ENCODE measurements around the gene VGLL4.
"Not testable (repeated sequence)": the region's sequence is repeated elsewhere in the genome, so short reads cannot be mapped to it uniquely, and the experiment has no call there.

The VGLL4 gene

DNA sequence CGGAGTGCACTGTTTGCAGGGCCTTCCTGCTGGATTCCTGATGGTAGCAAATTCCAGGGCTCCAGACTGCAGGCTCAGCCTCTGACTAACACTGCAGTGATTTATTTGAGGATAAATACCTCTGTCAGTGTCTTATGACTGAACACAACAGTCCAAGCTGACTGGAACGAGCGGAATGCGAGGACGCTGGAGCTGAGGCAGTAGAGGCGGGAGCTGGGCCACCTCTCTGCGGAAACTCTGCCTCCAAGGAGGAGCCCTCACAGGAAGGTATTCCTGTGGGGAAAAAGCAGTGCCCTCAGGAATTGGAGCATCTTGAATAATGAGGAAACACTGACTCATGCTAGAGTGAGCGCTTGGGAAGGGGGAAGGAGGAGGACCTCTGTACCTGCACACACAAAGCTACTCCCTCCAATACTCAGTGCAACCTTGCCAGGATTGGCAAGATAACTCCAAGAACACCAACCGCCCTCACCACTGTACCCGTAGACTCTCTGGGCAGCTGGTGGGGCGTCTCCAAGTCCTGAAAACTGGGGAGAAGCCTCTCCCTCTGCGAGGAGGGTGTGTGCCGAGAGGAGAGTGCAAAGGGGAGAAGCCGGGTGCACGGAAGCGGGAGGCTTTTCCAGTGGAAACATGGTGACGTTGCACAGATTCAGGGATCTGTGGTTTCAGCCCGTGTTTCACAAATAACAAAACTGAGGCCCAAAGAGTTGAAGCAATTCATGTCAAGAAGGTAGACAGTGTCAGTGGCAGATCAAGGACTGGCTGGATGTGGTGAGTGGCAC lies 43.0 kb downstream of the VGLL4 start:
- DNase-seq, result no peak
- no peaks in the 10 kb centered on the region; the same call in 1 of the 2 replicates for H3K36me3 ChIP-seq
- no peaks in the 10 kb centered on the region for H3K27me3 ChIP-seq
- no peaks in the 10 kb centered on the region for H3K4me1 ChIP-seq
- no peak overlapping the region for H3K4me3 ChIP-seq (ENCODE audit: low read depth, low read length)
- TF ChIP-seq, protein P1, sequence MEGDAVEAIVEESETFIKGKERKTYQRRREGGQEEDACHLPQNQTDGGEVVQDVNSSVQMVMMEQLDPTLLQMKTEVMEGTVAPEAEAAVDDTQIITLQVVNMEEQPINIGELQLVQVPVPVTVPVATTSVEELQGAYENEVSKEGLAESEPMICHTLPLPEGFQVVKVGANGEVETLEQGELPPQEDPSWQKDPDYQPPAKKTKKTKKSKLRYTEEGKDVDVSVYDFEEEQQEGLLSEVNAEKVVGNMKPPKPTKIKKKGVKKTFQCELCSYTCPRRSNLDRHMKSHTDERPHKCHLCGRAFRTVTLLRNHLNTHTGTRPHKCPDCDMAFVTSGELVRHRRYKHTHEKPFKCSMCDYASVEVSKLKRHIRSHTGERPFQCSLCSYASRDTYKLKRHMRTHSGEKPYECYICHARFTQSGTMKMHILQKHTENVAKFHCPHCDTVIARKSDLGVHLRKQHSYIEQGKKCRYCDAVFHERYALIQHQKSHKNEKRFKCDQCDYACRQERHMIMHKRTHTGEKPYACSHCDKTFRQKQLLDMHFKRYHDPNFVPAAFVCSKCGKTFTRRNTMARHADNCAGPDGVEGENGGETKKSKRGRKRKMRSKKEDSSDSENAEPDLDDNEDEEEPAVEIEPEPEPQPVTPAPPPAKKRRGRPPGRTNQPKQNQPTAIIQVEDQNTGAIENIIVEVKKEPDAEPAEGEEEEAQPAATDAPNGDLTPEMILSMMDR (IDR thresholded peaks at IDR 0.05; ENCODE audit: low read depth, low read length), result no peak
- no peaks in the 10 kb centered on the region for H3K9me3 ChIP-seq

DNA sequence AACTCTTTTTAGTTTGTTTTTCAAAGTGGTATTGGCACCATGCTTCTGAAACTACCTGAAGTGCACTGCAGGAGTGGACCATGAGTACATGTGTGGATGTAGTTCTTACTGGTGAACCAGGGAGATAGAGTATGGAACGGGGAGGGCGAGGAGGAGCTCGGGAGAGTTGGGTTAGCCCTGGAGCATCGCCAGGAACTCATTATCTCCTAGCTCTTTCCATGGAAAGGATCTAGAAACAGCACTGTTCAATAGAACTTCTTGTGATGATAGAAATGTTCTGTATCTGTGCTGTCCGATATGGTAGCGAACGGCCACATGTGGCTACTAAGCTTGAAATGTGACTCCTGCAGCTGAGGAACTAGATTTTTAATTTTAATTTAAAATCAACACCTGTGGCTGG lies 47.3 kb downstream of the VGLL4 start:
- no peaks in the 10 kb centered on the region for H3K27me3 ChIP-seq
- no peak overlapping the region for H3K4me3 ChIP-seq (ENCODE audit: low read depth, low read length)
- no peaks in the 10 kb centered on the region for H3K4me1 ChIP-seq
- TF ChIP-seq, protein P1 (IDR thresholded peaks at IDR 0.05; ENCODE audit: low read depth, low read length), result no peak
- no peaks in the 10 kb centered on the region; the same call in 1 of the 2 replicates for H3K36me3 ChIP-seq
- no peak for DNase-seq
- no peaks in the 10 kb centered on the region for H3K9me3 ChIP-seq

DNA sequence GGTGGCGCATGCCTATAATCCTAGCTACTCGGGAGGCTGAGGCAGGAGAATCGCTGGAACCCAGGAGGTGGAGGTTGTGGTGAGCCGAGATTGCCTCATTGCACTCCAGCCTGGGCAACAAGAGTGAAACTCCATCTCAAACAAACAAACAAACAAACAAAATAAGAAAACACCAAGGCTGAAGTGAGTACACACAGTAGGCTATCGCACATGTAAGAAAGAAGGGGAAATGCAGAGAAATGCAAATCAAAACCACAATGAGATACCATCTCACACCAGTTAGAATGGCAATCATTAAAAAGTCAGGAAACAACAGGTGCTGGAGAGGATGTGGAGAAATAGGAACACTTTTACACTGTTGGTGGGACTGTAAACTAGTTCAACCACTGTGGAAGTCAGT lies 48.7 kb downstream of the VGLL4 start:
- not testable (repeated sequence) for H3K27me3 ChIP-seq; H3K9me3 ChIP-seq; H3K4me1 ChIP-seq; H3K4me3 ChIP-seq (ENCODE audit: low read depth, low read length); DNase-seq; H3K36me3 ChIP-seq

DNA sequence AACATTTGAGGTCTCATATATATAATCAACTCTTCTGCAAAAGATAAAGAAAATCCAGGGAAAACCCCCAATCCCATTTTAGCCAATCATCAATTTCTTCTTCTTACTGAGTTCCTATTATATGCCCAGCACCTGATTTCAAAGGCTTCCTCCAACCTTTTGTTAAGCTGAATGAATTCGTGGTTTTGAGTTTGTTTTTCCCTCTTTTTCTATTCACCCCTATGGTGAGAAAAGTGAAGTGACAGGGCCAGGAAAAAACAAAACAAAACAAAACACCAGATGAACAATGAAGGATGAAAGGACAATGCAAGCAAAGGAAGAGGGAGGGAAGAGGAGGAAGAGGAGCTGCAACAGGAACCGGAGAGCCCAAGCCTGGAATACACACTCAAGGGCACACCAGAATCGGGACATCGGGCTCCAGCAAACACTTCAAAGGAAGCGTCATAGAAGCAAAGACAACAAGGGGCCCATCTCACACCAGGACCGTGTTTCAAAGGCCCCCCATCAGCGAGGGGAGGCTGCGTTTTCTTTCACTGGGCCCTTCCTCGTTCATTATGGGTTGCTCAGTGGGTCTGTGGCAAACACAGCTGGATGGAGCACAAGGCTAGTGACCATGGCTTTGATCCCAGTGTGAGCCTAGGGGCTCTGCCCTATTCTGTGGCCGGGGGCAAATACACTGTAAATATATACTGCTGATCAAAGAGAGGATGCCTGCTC lies 50.2 kb downstream of the VGLL4 start:
- TF ChIP-seq, protein P1 (IDR thresholded peaks at IDR 0.05; ENCODE audit: low read depth, low read length), result no peak
- Histone ChIP-seq H3K9me3 (no peaks in the 10 kb centered on the region), H3K4me3 (ENCODE audit: low read depth, low read length) (no peak overlapping the region), H3K27me3 (no peaks in the 10 kb centered on the region), H3K4me1 (no peaks in the 10 kb centered on the region; the same call in 1 of the 2 replicates), H3K36me3 (no peaks in the 10 kb centered on the region)
- no peak for DNase-seq

DNA sequence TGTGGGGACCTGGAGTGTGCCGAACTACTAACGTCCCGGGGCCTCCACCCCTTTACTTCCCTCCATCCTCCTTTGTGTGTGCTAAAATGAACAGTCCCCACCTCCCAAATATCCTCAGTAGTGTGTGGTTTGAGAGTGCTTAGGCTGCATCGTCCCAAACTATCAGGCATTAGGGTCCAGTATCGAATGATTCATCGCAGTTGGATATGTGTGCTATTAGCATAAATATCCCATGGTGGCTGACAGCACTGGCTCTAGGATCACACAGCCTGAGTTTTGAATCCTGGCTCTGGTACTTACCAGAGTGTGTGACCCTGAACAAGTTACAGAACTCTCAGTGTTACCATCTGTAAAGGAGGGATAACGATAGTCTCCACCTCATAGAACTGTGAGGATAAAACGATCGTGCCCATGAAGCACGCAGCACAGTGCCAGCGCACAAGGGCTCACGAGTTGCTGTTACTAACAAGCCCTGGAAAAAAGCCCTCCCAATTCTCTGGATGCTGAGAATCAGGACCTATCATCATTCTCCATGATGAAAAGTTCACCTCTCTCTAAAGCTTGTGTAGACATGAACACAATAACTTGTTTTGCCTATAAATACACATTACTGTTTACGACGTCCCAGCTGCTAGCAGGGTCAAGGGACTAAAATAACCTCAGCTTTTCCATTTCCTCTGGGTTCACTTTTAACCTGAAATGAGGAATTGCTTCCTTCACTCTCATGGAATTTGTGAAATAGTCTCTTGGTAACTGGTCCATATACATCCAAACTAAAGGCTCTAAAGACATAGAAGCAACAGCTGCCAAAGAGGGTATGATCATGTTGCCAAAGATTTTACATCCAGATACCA lies 51.0 kb downstream of the VGLL4 start:
- no peak for DNase-seq
- Histone ChIP-seq H3K27me3 (no peaks in the 10 kb centered on the region), H3K9me3 (no peaks in the 10 kb centered on the region), H3K36me3 (no peaks in the 10 kb centered on the region), H3K4me1 (no peaks in the 10 kb centered on the region; the same call in 1 of the 2 replicates), H3K4me3 (ENCODE audit: low read depth, low read length) (no peak overlapping the region)
- TF ChIP-seq, protein P1 (IDR thresholded peaks at IDR 0.05; ENCODE audit: low read depth, low read length), result no peak

Measured in BE2C (cell line).